Neuronal stem cell (in vitro differentiated cells): Measurements from ENCODE around the gene PDE11A.

Source experiments
- DNase-seq: peaks from one replicate; pipeline ENCODE4 v3.0.0-alpha.2; 2013; ENCODE audit warnings: low spot score
- H2AFZ ChIP-seq: one replicate; pipeline ENCODE4 v1.6.1; 2013; ENCODE audit warnings: mild to moderate bottlenecking, low read length, inconsistent platforms
- H2AK5ac ChIP-seq: 2 replicates; pipeline ENCODE4 v1.6.1; 2013; ENCODE audit warnings: low read depth, mild to moderate bottlenecking, inconsistent platforms, low read length, moderate library complexity, mixed read lengths
- H2BK120ac ChIP-seq: 2 replicates; pipeline ENCODE4 v1.6.1; 2013; ENCODE audit warnings: low read depth, mild to moderate bottlenecking, inconsistent platforms, low read length, moderate library complexity, mixed read lengths
- H2BK12ac ChIP-seq: one replicate; pipeline ENCODE4 v1.6.1; 2013; ENCODE audit warnings: low read length, inconsistent platforms
- H2BK15ac ChIP-seq: 2 replicates; pipeline ENCODE4 v1.6.1; 2013; ENCODE audit warnings: mild to moderate bottlenecking, low read length, inconsistent platforms, mixed read lengths
- H2BK5ac ChIP-seq: one replicate; pipeline ENCODE4 v1.6.1; 2013; ENCODE audit warnings: inconsistent platforms, mild to moderate bottlenecking, low read length, moderate library complexity
- H3K14ac ChIP-seq: one replicate; pipeline ENCODE4 v1.6.1; 2013; ENCODE audit warnings: low read length, inconsistent platforms
- H3K18ac ChIP-seq: 2 replicates; pipeline ENCODE4 v1.6.1; 2013; ENCODE audit warnings: low read length, inconsistent platforms
- H3K23ac ChIP-seq: 2 replicates; pipeline ENCODE4 v1.6.1; 2013; ENCODE audit warnings: low read depth, mild to moderate bottlenecking, mixed read lengths, low read length, inconsistent platforms; ENCODE audit not compliant: poor library complexity
- H3K27ac ChIP-seq: replicated peaks from 3 replicates; pipeline ENCODE4 v1.5.1; 2013; ENCODE audit warnings: low read length, inconsistent platforms
- H3K27me3 ChIP-seq, 3 experiments: 2 replicates each; pipeline ENCODE4 v1.6.1; 2013; ENCODE audit warnings: low read length in 3 of 3, mild to moderate bottlenecking in 2 of 3, inconsistent platforms in 1 of 3, low read depth in 1 of 3, mixed read lengths in 1 of 3, moderate library complexity in 1 of 3; ENCODE audit not compliant: control insufficient read depth in 3 of 3, insufficient read depth in 3 of 3
- H3K36me3 ChIP-seq, 2 donors: replicated peaks in 1 of 2; 2 replicates each; pipeline ENCODE4 v1.6.1; 2013; ENCODE audit warnings: low read length in 2 of 2; ENCODE audit not compliant: control insufficient read depth in 2 of 2, insufficient read depth in 2 of 2
- H3K4ac ChIP-seq: 2 replicates; pipeline ENCODE4 v1.6.1; 2013; ENCODE audit warnings: inconsistent platforms, mild to moderate bottlenecking, low read length, moderate library complexity
- H3K4me1 ChIP-seq, 2 donors: 1 replicate in 1 of 2; 2 replicates in 1 of 2; pipeline ENCODE4 v1.6.1; 2013; ENCODE audit warnings: low read length in 2 of 2, low read depth in 1 of 2; ENCODE audit not compliant: control insufficient read depth in 2 of 2, insufficient read depth in 1 of 2
- H3K4me2 ChIP-seq: one replicate; pipeline ENCODE4 v1.6.1; 2013; ENCODE audit warnings: mild to moderate bottlenecking, low read length, inconsistent platforms; ENCODE audit not compliant: insufficient read depth, poor library complexity, severe bottlenecking
- H3K4me3 ChIP-seq, 2 donors: 2 replicates each; pipeline ENCODE4 v1.5.1; 2013; ENCODE audit warnings: low read length in 2 of 2, mild to moderate bottlenecking in 2 of 2, inconsistent platforms in 1 of 2, moderate library complexity in 1 of 2
- H3K79me1 ChIP-seq: one replicate; pipeline ENCODE4 v1.6.1; 2013; ENCODE audit warnings: low read depth, mild to moderate bottlenecking, inconsistent platforms, low read length, moderate library complexity
- H3K9ac ChIP-seq: one replicate; pipeline ENCODE4 v1.6.1; 2013; ENCODE audit warnings: mild to moderate bottlenecking, low read depth, low read length, inconsistent platforms; ENCODE audit not compliant: poor library complexity
- H3K9me3 ChIP-seq, 2 donors: replicated peaks in 1 of 2; 2 replicates each; pipeline versions ENCODE3 to v1.6.1; 2013; ENCODE audit warnings: low read length in 2 of 2, mild to moderate bottlenecking in 2 of 2, inconsistent platforms in 1 of 2, low read depth in 1 of 2, mixed read lengths in 1 of 2, moderate library complexity in 1 of 2; ENCODE audit not compliant: control insufficient read depth in 2 of 2, insufficient read depth in 1 of 2
- H4K8ac ChIP-seq: one replicate; pipeline ENCODE4 v1.6.1; 2013; ENCODE audit warnings: low read depth, mild to moderate bottlenecking, inconsistent platforms, low read length, moderate library complexity
- H4K91ac ChIP-seq: one replicate; pipeline ENCODE4 v1.6.1; 2013; ENCODE audit warnings: low read length, low read depth, mild to moderate bottlenecking, inconsistent platforms; ENCODE audit not compliant: poor library complexity
- WGBS, 2 donors: extraction: QIAGEN DNeasy Blood & Tissue Kit; methylation state at CpG; one replicate each; pipeline ENCODE4 v1.1.7; 2013; ENCODE audit warnings: missing lambda C conversion rate in 2 of 2, mixed read lengths in 1 of 2; ENCODE audit not compliant: insufficient read length in 2 of 2, insufficient replicate concordance in 1 of 2; ENCODE audit errors: extremely low coverage in 2 of 2; 5-methylcytosine and 5-hydroxymethylcytosine counted together

PDE11A gene

GRCh38 chr2:177602611-177603164, 469.9 kb downstream of the PDE11A start:
- Histone ChIP-seq H3K27ac (no peak overlapping the region), H3K27me3 (no peaks in the 10 kb centered on the region), H3K4ac (no peak overlapping the region), H3K9ac (no peak overlapping the region), H3K79me1 (no peaks in the 10 kb centered on the region), H3K36me3 (no peaks in the 10 kb centered on the region), H2BK15ac (no peak overlapping the region), H3K14ac (no peak overlapping the region), H3K4me1 (peaks cover 2 to 20% of the 10 kb centered on the region in 2 donors), H3K23ac (no peak overlapping the region), H2BK120ac (no peak overlapping the region), H2BK12ac (no peak overlapping the region), H3K4me3 (no peak overlapping the region), H3K9me3 (peaks cover 0 to 2% of the 10 kb centered on the region in 2 donors), H3K18ac (no peak overlapping the region), H2AFZ (peak overlapping the region; percentile 66), H3K4me2 (no peak overlapping the region), H2BK5ac (no peak overlapping the region), H2AK5ac (no peak overlapping the region), H4K91ac (no peak overlapping the region), H4K8ac (no peak overlapping the region)
- no CpG with 5 or more reads among the region's 2 CpGs for WGBS, 2 donors
- no peak for DNase-seq

DNA sequence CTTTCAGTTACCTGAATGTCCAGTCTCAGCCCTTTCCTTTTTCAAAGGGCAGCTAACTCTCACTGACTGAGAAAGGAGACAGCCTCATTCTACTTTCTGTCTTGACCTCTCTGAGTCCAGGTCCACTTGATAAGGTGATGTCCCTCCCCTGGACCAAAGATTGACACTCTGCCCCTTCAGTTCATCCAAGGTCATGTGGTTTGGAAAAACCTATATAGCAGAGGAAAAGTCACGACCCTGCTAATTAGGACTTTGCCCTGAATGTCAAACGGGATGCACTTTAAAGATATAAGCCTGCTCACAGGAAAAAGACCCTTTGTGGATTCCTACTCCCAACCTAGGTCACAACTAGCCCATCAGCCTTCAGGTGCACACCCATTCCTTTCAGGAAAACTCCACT, 471.7 kb downstream of the PDE11A start:
- no peak overlapping the region for H3K4ac ChIP-seq
- no peak overlapping the region for H3K23ac ChIP-seq
- H3K4me1 ChIP-seq = peaks cover 2 to 21% of the 10 kb centered on the region in 2 donors
- H3K27ac ChIP-seq = no peak overlapping the region
- H3K36me3 ChIP-seq = no peaks in the 10 kb centered on the region
- no peak overlapping the region for H2BK15ac ChIP-seq
- H2BK5ac ChIP-seq = no peak overlapping the region
- H3K9me3 ChIP-seq = peaks cover 0 to 2% of the 10 kb centered on the region in 2 donors
- H4K91ac ChIP-seq = no peak overlapping the region
- no peak for DNase-seq
- H3K14ac ChIP-seq = no peak overlapping the region
- no peak overlapping the region for H2AK5ac ChIP-seq
- no peak overlapping the region for H4K8ac ChIP-seq
- H3K9ac ChIP-seq = no peak overlapping the region
- no peak overlapping the region for H3K4me3 ChIP-seq
- H3K4me2 ChIP-seq = no peak overlapping the region
- H2BK120ac ChIP-seq = no peak overlapping the region
- H3K79me1 ChIP-seq = no peaks in the 10 kb centered on the region
- WGBS, 2 donors = no CpG with 5 or more reads among the region's 2 CpGs
- H2BK12ac ChIP-seq = no peak overlapping the region
- no peak overlapping the region for H2AFZ ChIP-seq
- H3K18ac ChIP-seq = no peak overlapping the region
- no peaks in the 10 kb centered on the region for H3K27me3 ChIP-seq

DNA sequence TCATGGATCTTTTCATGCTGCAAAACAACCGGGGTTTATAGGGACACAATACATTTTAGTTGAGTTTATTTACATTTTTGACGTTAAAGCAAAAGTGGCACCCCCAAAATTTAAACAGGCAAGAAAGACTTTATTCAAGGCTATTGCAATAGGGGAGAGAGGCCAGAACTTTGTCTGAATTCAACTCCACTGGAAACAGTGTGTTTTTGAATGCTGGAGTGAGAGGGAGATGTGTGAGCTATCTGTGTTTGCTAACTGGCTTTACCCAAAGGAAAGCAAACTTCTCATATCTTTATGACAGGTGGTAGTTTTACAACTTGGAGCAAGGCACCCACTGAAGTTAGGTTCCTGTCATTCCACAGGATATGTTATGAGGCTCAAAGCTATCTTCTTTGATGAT, 472.6 kb downstream of the PDE11A start:
- Histone ChIP-seq H3K79me1 (no peaks in the 10 kb centered on the region), H3K36me3 (no peaks in the 10 kb centered on the region), H2BK5ac (no peak overlapping the region), H2BK15ac (no peak overlapping the region), H3K4ac (no peak overlapping the region), H3K4me2 (no peak overlapping the region), H4K8ac (no peak overlapping the region), H2AFZ (no peak overlapping the region), H3K18ac (no peak overlapping the region), H3K9ac (no peak overlapping the region), H3K4me1 (peaks cover 2 to 21% of the 10 kb centered on the region in 2 donors), H3K27ac (no peak overlapping the region), H4K91ac (no peak overlapping the region), H3K27me3 (no peaks in the 10 kb centered on the region), H3K23ac (no peak overlapping the region), H3K4me3 (no peak overlapping the region), H2BK120ac (no peak overlapping the region), H2AK5ac (no peak overlapping the region), H3K9me3 (peaks cover 0 to 2% of the 10 kb centered on the region in 2 donors), H2BK12ac (no peak overlapping the region), H3K14ac (no peak overlapping the region)
- DNase-seq = no peak
- no CpG with 5 or more reads among the region's 2 CpGs for WGBS, 2 donors

GRCh38 chr2:177599139-177599688, 473.4 kb downstream of the PDE11A start:
- H3K27me3 ChIP-seq = no peaks in the 10 kb centered on the region
- no peak overlapping the region for H3K27ac ChIP-seq
- no peak overlapping the region for H2BK12ac ChIP-seq
- H3K36me3 ChIP-seq = no peaks in the 10 kb centered on the region
- H3K9me3 ChIP-seq = peaks cover 0 to 2% of the 10 kb centered on the region in 2 donors
- no peak overlapping the region for H3K23ac ChIP-seq
- no peak overlapping the region for H2AK5ac ChIP-seq
- H3K18ac ChIP-seq = no peak overlapping the region
- no peak overlapping the region for H4K91ac ChIP-seq
- H3K9ac ChIP-seq = no peak overlapping the region
- no peak overlapping the region for H3K4ac ChIP-seq
- H2BK5ac ChIP-seq = no peak overlapping the region
- H4K8ac ChIP-seq = no peak overlapping the region
- no peak overlapping the region for H2BK120ac ChIP-seq
- WGBS, 2 donors = no CpG with 5 or more reads among the region's 3 CpGs
- DNase-seq = no peak
- no peak overlapping the region for H3K4me3 ChIP-seq
- H2BK15ac ChIP-seq = no peak overlapping the region
- peaks cover under 1 to 21% of the 10 kb centered on the region in 2 donors for H3K4me1 ChIP-seq
- H2AFZ ChIP-seq = no peak overlapping the region
- no peak overlapping the region for H3K14ac ChIP-seq
- no peaks in the 10 kb centered on the region for H3K79me1 ChIP-seq
- no peak overlapping the region for H3K4me2 ChIP-seq
